Heart left ventricle (tissue), 16 donors: ENCODE results near the gene IRX4. TPM values are rescaled to one million over a fixed set of nuclear protein-coding genes. Genes with fewer than 3 reads are reported as not detected.
A peak's percentile ranks its signal among the peaks of the same experiment; 100 is the strongest.

ENCODE experiments used
- ATAC-seq, 4 donors: fragments of 200-7000 bp; cut with Tn5 transposase; one replicate each; pipeline ENCODE4 v1.9.1; 2020 to 2022; ENCODE audit warnings: moderate library complexity in 4 of 4, mild to moderate bottlenecking in 3 of 4, moderate number of reproducible peaks in 1 of 4
- DNase-seq, 5 donors: peaks; one replicate each; pipeline ENCODE4 v3.0.0-alpha.2; 2020
- H3K27ac ChIP-seq, 12 donors: fragments of 200-600 bp; sonication (generic) in 4 of 12; one replicate each; pipeline versions ENCODE4 v1.5.0 to v1.8.0; 2016 to 2022; ENCODE audit warnings: mild to moderate bottlenecking in 2 of 12
- H3K27me3 ChIP-seq, 9 donors: fragments of 200-600 bp; sonication (generic) in 2 of 9; one replicate each; pipeline versions ENCODE4 v1.5.1 to v1.8.0; 2016 to 2022; ENCODE audit warnings: mild to moderate bottlenecking in 3 of 9
- H3K36me3 ChIP-seq, 9 donors: fragments of 200-600 bp; sonication (generic) in 2 of 9; one replicate each; pipeline versions ENCODE4 v1.5.0 to v1.8.0; 2018 to 2022; ENCODE audit warnings: mild to moderate bottlenecking in 2 of 9
- H3K4me1 ChIP-seq, 12 donors: fragments of 200-600 bp; sonication (generic) in 4 of 12; one replicate each; pipeline versions ENCODE4 v1.5.0 to v1.8.0; 2016 to 2022; ENCODE audit warnings: mild to moderate bottlenecking in 3 of 12
- H3K4me3 ChIP-seq, 12 donors: fragments of 200-600 bp; sonication (generic) in 4 of 12; one replicate each; pipeline versions ENCODE4 v1.5.0 to v1.8.0; 2017 to 2022; ENCODE audit warnings: mild to moderate bottlenecking in 9 of 12, moderate library complexity in 4 of 12
- H3K9me3 ChIP-seq, 12 donors: fragments of 200-600 bp; sonication (generic) in 4 of 12; one replicate each; pipeline versions ENCODE4 v1.5.0 to v1.8.0; 2016 to 2022; ENCODE audit warnings: mild to moderate bottlenecking in 1 of 12
- CTCF ChIP-seq, 12 donors: fragments of 200-600 bp; sonication (generic) in 4 of 12; IDR thresholded peaks; one replicate each; pipeline versions ENCODE4 v1.5.0 to v1.8.0; 2018 to 2022; ENCODE audit warnings: antibody characterized with exemption in 12 of 12, mild to moderate bottlenecking in 5 of 12
- POLR2A ChIP-seq, 2 donors: fragments of 450-650 bp; IDR thresholded peaks; one replicate each; pipeline ENCODE4 v1.6.1; 2017; ENCODE audit warnings: antibody characterized with exemption in 2 of 2, mild to moderate bottlenecking in 2 of 2, moderate library complexity in 2 of 2
- WGBS, 4 donors: extraction: QIAGEN DNeasy Blood & Tissue Kit in 2 of 4; methylation state at CpG; one replicate each; pipeline versions ENCODE4 v1.1.5 to v1.1.7; 2013 to 2018; 5-methylcytosine and 5-hydroxymethylcytosine counted together
- intact Hi-C, 10 donors: fragments of 100-400 bp; cut with DNase I; formaldehyde crosslinking; loops; one replicate each; pipeline versions ENCODE4 v1.11.1 to v1.14.2; 2022
- polyA plus RNA-seq, 2 donors: library from polyadenylated mRNA; stranded (reverse); fragments of 200-250 nt; gene quantifications; one replicate each; pipeline ENCODE4 v1.2.3, GENCODE V29; 2013
- total RNA-seq, 9 donors: library from RNA; depleted of rRNA in 2 of 9; stranded (reverse); fragments of >200 nt in 2 of 9; fragmentation: NEBNext Ultra II Directional in 3 of 9; extraction: Animal tissue kit (Norgen Biotek cat#: 25700) in 3 of 9; gene quantifications; one replicate each; pipeline versions ENCODE4 v1.1.0 to v1.2.4, GENCODE V29; 2016 to 2023
- donor health status: ischemic (EF 13 %, LVEDD 7.1; RV severe dilation, severe dysfunction).
- donor health status: healthy with polysubstance abuse.
- donor health status: DM: no; HTN: yes; CAD: no.
- donor health status: DM: no; HTN: no; CAD: no.
- donor health status: ischemic (EF 25% LVEDD 6.9; RV normal size, moderate dysfunction).
- donor health status: ischemic (EF 25% LVEDD 5.7; RV mildly dilated, moderate dysfunction).
- donor health status: healthy.
- donor health status: DM: yes; HTN: yes; CAD: no.
- donor health status: ischemic (EF 35%, LVEDD 5.7; RV mildly dilated, moderate dysfunction).
- donor health status: nonischemic (EF 11% LVEDD 7.7; RV severe dilation, severe dysfunction).
- donor health status: DM: yes; HTN: yes; CAD: no.
- donor health status: PGD.
- donor health status: ischemic (EF 29% LVEDD 5.4; RV normal size, mild dysfunction).
- donor health status: nonischemic (EF 23%, LVEDD 6.1; RV moderate dilation, normal function).

The IRX4 gene
- total and polyA plus RNA-seq, 11 donors = 8.6 to 32.3 (median 16.3) TPM

- peaks cover 0 to 47% (median 6%) of the 10 kb centered on the region in 9 donors for H3K27me3 ChIP-seq
- peaks cover 0 to 8% (median 0%) of the 10 kb centered on the region in 12 donors for H3K4me1 ChIP-seq
- no peak overlapping the region for H3K27ac ChIP-seq
- TF ChIP-seq POLR2A (IDR thresholded peaks at IDR 0.05) (no peak), CTCF (IDR thresholded peaks at IDR 0.05) (no peak)
- ATAC-seq (no peak), DNase-seq (peak in 1 of 5 donors; percentile 21)
- intact Hi-C loops = no loop called here
- H3K4me3 ChIP-seq = no peak overlapping the region
- no peaks in the 10 kb centered on the region for H3K36me3 ChIP-seq
- H3K9me3 ChIP-seq = no peaks in the 10 kb centered on the region
- WGBS, 4 donors = 64 to 75% (median 66%) methylated on average over 3 of the region's 3 CpGs
Measured at GRCh38 chr5:1855075-1855474, 27.6 kb downstream of the IRX4 start.

- peak in 1 of 5 donors; percentile 10 for DNase-seq
- H3K27ac ChIP-seq = no peak overlapping the region
- peaks cover 0 to 54% (median 6%) of the 10 kb centered on the region in 9 donors for H3K27me3 ChIP-seq
- ATAC-seq = no peak
- TF ChIP-seq CTCF (IDR thresholded peaks at IDR 0.05) (no peak), POLR2A (IDR thresholded peaks at IDR 0.05) (no peak)
- 75 to 84% (median 79%) methylated on average over 8 of the region's 8 CpGs for WGBS, 4 donors
- H3K4me3 ChIP-seq = no peak overlapping the region
- intact Hi-C loops = no loop called here
- no peaks in the 10 kb centered on the region for H3K9me3 ChIP-seq
- H3K4me1 ChIP-seq = peaks cover 0 to 8% (median 0%) of the 10 kb centered on the region in 12 donors
- H3K36me3 ChIP-seq = no peaks in the 10 kb centered on the region
Measured at GRCh38 chr5:1853531-1853930, 29.2 kb downstream of the IRX4 start.

DNA sequence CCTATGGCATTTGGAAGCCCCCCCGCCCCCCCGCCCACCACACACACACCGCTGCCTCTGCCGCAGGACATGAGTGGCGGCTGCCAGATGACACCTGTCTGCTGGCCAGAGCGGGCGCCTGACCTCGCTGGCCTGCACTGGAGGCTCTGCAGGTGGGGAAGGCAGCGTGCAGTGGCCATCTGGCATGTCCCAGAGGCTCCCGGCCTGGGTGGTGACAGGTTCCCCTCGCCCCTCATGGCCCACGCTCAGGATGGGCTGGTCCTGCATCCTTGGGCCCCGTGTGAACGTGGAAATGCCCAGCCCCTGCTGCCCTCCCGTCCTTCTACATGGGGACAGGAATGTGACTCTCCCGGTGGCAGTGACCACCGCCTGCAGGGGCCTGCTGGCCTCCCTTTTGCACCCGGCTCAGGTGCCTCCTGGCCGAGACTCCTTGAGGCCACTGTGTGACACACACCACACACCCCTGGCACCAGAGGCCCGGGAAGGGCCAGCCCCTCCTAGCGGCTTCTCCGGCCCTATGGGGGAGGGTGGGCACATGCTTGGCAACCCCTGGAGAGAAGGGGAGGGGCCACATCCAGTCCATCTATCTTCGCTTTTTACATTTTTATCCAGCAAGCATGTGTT is 30.3 kb downstream of the IRX4 start:
- intact Hi-C loops = no loop called here
- no peak overlapping the region for H3K27ac ChIP-seq
- peak in 1 of 4 donors; percentile 31 for ATAC-seq
- H3K9me3 ChIP-seq = no peaks in the 10 kb centered on the region
- H3K4me3 ChIP-seq = no peak overlapping the region
- no peaks in the 10 kb centered on the region for H3K36me3 ChIP-seq
- H3K27me3 ChIP-seq = peaks cover 0 to 54% (median 6%) of the 10 kb centered on the region in 9 donors
- WGBS, 4 donors = 41 to 71% (median 45%) methylated on average over 11 to 23 of the region's 23 CpGs
- peak in 1 of 5 donors; percentile 49 for DNase-seq
- TF ChIP-seq POLR2A (IDR thresholded peaks at IDR 0.05) (no peak), CTCF (IDR thresholded peaks at IDR 0.05) (no peak)
- peaks cover 0 to 8% (median 0%) of the 10 kb centered on the region in 12 donors for H3K4me1 ChIP-seq

GRCh38 chr5:1851290-1851934 is 31.3 kb downstream of the IRX4 start:
- peak in 1 of 5 donors; percentile 40 for DNase-seq
- H3K27me3 ChIP-seq = peaks cover 0 to 48% (median 6%) of the 10 kb centered on the region in 9 donors
- ATAC-seq = no peak

More at GRCh38 chr5:1851290-1851934, 31.3 kb downstream of the IRX4 start:
- Histone ChIP-seq H3K36me3 (no peaks in the 10 kb centered on the region), H3K4me1 (no peaks in the 10 kb centered on the region), H3K4me3 (no peak overlapping the region), H3K27ac (no peak overlapping the region), H3K9me3 (no peaks in the 10 kb centered on the region)
- 37 to 46% (median 44%) methylated on average over 34 of the region's 34 CpGs for WGBS, 4 donors
- TF ChIP-seq POLR2A (IDR thresholded peaks at IDR 0.05) (no peak), CTCF (IDR thresholded peaks at IDR 0.05) (no peak)
- intact Hi-C loops = no loop called here
